ENCODE results near the gene TNK1. TPM values are rescaled to one million over a fixed set of nuclear protein-coding genes. Genes with fewer than 3 reads are reported as not detected.
A peak's percentile ranks its signal among the peaks of the same experiment; 100 is the strongest.
"Not testable (repeated sequence)": the region's sequence is repeated elsewhere in the genome, so short reads cannot be mapped to it uniquely, and the experiment has no call there.

The TNK1 gene
- polyA plus RNA-seq: 1 to 10 TPM; 2.1 to 8.0 (median 5.5) TPM

DNA sequence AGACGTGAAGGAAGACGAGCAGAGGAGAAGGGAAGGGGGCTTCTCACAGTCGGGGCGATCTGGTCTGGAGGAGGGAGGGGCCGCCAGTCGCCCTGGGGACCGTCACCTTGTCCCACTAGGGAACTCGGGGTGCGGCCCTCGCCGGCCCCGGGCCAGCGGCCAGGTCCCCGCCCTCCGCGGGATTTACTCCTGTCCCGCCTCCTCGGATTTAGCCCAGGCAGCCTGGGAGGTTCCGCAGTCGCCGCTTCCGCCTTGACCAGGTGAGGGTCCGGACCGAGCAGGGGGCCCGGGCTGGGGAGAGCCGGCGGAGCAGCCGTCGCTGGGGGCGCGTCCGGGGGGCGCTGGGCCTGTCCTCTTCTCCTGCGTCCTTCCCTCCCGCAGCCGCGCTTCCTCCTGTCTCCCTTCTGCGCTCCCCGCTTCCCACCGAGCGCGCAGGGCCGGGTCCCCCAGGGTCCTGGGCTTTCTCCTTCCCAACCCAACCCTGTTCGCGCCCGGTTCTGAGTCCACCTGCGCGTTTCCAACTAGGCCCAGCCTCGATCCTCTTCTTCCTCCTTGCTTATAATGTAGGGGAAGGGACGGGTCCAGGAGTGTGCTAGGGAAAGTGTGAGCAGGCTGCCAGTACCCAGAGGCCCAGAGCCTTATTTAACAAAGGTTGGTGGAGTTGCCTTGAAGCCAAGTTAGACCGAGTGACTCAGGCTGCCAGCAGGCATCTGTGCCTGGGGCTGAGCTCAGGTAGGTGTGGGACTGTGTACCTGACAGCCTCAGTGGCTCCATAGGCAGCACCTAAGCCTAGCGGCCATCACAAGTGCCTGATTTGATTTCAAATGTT, at the start of gene TNK1:
TSS of gene TNK1 (plus strand) at position 235 of the 829 bp plus-strand sequence. CDS start 1,838 bp downstream, outside the sequence.
- no peak within 1 kb of the TSS for H3K27ac ChIP-seq (ENCODE audit: low read depth, low read length)
- 4 to 5% (median 5%) methylated on average over 31 to 52 of the region's 52 CpGs for WGBS, 3 donors

DNA sequence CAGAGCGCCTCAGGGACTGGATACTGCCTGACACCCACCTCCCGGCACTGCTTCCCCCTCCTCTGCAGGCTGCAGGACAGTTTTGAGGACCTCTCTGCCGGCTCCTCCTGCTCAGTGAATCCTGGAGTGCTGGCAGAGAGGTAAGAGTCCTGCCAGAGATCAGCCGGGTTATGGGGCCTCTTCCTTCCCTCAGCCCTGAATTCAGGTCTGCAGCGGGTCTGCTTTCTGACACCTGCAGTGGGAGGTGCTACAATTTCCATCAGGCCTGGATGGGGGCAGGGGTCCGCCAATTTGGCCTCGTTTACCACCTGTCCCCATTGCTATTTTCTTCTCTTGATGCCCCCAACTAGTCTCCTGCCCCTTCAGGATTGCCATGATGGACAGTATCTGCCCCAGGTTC, 48.8 kb upstream of the TNK1 start:
- no peak overlapping the region for H3K27ac ChIP-seq (ENCODE audit: low read depth, low read length)
- 47 to 54% (median 50%) methylated on average over 7 of the region's 7 CpGs for WGBS, 3 donors

DNA sequence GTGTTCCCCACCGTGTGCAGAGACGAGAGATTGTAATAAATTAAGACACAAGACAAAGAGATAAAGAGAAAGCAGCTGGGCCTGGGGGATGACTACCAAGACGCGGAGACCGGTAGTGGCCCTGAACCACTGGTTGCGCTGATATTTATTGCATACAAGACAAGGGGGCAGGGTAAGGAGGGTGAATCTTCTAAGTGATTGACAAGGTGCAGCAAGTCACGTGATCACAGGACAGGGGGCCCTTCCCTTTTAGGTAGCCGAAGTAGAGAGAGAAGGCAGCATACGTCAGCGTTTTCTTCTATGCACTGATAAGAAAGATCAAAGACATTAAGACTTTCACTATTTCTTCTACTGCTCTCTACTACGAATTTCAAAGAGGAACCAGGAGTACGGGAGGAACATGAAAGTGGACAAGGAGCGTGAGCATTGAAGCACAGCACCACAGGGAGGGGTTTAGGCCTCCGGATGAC, 48.3 kb upstream of the TNK1 start:
- 35 to 56% (median 40%) methylated on average over 14 of the region's 14 CpGs for WGBS, 3 donors
- H3K27ac ChIP-seq (ENCODE audit: low read depth, low read length): not testable (repeated sequence)

DNA sequence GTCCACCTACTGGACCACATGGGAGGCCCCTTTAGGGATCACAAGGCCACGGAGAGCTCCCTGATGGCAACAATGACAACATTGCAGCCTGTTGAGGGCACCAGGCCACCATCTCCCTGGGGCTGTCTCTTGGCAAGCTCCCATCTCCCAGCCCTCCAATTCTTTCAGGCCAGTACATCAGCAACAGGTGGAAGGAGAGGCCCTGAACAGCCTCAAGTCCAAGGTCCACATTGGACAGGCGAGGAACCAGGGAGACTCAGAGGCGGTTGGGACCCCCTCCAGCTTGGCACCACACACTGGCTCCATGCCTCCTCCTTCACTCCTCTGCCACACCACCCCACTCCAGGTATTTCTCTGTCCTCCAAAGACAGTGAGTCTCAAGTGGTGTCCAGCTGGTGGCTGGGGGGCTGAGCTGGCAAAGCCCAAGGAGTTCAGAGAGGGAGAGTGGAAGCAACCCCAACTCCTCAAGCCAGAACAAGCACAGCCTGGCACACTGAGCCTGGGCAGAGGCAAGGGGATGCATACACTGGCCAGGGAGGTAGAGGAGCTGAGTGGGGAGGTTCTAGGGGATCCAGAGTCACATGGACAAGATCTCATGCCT, 45.9 kb upstream of the TNK1 start:
- no peak overlapping the region for H3K27ac ChIP-seq (ENCODE audit: low read depth, low read length)
- 60 to 93% (median 83%) methylated on average over 3 of the region's 3 CpGs for WGBS, 3 donors

DNA sequence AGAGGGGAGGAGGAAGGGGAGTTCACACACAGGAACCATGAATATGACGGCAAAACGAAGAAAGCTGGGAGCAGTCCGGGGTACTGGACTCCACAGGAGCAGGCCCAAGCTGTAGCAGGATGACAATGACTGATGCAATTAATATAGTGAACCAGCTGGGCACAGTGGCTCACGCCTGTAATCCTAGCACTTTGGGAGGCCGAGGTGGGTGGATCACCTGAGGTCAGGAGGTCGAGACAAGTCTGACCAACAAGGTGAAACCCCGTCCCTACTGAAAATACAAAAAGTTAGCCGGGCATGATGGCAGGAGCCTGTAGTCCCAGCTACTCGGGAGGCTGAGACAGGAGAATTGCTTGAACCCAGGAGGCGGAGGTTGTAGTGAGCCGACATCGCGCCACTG, 45.1 kb upstream of the TNK1 start:
- 79 to 86% (median 80%) methylated on average over 13 of the region's 13 CpGs for WGBS, 3 donors
- H3K27ac ChIP-seq (ENCODE audit: low read depth, low read length): not testable (repeated sequence)

DNA sequence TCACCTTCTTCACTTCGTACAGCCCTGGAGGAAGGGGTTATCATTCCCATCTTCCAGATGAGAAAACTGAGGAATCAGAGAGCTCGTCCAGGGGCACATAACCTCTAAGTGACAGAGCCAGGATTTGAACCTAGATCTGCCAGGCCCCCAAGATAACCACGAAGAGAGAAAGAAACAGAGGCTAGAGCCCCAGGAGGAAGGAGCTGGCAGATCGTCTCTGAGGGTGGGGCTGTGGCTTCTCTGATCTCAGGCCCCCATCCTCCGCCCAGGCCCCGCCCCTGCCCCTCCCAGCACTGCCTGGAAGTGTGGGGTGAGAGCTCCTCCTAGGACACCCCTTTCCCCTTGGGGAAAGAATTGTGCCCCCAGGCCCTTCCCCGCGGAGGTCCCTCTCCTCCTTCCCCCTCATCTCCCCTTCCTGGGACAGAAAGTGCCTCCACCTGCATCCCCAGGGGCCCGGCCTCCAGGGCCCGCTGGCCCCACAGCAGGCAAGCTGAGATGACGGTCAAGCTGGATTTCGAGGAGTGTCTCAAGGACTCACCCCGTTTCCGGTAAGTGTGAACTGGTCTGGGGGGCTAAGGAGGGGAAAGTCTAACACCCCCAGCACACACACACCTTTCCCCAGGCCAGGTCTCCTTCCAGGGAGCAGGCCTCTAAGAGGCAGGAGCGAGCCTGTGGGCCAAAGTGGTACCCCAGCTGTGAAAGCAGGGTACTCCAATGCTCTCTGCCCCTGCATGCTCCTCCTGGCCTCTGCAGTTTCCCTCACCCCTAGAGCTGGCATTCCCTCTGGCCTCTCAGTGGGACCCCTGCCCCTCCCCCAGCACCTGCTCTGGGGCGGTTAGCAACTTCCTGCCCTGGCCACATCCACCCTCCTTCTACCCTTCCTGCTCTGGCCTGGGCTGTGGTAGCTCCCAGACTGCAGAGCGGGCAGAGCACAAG, 44.4 kb upstream of the TNK1 start, which contains the start of gene ACAP1:
TSS of gene ACAP1 (plus strand) at position 290 of the 936 bp plus-strand sequence. CDS start at position 496, 206 bp downstream.
- 28 to 42% (median 33%) methylated on average over 16 to 17 of the region's 17 CpGs for WGBS, 3 donors
- no peak within 1 kb of the TSS for H3K27ac ChIP-seq (ENCODE audit: low read depth, low read length)

DNA sequence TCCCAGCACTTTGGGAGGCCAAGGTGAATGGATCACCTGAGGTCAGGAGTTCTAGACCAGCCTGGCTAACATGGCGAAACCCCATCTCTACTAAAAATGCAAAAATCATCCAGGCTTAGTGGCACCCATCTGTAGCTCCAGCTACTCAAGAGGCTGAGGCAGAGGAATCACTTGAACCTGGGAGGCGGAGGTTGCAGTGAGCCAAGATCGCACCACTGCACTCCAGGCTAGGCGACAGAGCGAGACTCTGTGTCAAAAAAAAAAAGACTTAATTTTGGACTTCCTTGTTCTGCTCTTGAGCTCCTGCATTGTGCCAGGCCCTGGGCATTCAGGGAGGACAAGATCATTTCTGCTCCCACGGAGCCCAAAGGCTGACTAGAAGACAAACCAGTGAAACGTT, 43.3 kb upstream of the TNK1 start:
- not testable (repeated sequence) for H3K27ac ChIP-seq (ENCODE audit: low read depth, low read length)
- WGBS, 3 donors: 47 to 63% (median 57%) methylated on average over 7 of the region's 7 CpGs

DNA sequence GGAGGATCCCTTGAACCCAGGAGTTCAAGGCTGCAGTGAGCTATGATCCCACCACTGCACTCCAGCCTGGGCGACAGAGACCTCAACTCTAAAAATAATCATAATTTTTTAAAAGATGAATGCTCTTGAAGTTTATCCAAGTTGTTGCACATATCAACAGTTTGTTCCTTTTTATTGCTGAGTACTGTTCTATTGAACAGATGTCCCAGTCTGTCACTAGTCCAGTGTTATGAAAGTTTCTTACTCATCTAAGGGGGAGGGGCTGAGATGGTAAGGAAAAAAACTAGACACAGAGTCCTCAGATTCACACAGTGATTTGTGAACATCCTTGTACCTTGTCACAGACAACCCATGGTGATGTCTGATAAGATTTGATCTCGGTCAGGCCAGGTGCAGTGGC, 40.7 kb upstream of the TNK1 start:
- WGBS, 3 donors: 64 to 78% (median 78%) methylated on average over 2 of the region's 2 CpGs
- H3K27ac ChIP-seq (ENCODE audit: low read depth, low read length): no peak overlapping the region

DNA sequence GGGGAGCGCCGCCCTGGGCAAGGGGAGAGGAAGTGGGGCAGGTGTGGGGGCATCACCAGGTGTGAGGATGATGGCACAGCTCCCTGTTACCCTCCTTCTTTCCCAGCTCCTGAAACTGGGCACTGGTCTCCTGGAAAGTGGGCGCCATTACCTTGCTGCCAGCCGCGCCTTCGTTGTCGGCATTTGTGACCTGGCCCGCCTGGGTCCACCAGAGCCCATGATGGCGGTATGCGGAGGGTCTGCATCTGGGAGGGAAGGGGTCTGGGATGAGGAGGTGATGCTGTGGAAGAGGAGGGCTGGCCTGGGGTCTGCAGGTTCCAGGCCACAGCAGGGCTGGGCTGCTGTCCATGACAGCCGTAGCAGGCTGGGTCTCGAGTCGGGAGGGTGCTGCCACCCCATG, 39.0 kb upstream of the TNK1 start:
- no peak overlapping the region for H3K27ac ChIP-seq (ENCODE audit: low read depth, low read length)
- WGBS, 3 donors: 87 to 94% (median 89%) methylated on average over 13 of the region's 13 CpGs

DNA sequence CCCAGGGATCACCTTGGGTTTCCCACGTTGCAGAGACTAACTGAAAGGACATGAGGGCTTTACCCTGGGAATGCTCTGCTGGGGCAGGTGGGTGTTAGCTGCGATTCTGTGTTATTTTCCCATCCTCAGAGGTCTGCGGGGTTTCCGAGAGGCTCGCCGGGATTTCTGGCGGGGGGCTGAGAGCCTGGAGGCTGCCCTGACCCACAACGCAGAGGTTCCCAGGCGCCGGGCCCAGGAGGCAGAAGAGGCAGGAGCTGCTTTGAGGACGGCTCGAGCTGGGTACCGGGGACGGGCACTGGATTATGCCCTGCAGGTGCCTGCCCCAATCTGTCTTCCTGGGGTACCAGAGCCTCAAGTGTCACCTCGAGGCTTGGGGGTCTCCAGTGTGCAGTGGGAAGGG, 37.6 kb upstream of the TNK1 start:
- H3K27ac ChIP-seq (ENCODE audit: low read depth, low read length): no peak overlapping the region
- 67 to 76% (median 72%) methylated on average over 15 of the region's 15 CpGs for WGBS, 3 donors

DNA sequence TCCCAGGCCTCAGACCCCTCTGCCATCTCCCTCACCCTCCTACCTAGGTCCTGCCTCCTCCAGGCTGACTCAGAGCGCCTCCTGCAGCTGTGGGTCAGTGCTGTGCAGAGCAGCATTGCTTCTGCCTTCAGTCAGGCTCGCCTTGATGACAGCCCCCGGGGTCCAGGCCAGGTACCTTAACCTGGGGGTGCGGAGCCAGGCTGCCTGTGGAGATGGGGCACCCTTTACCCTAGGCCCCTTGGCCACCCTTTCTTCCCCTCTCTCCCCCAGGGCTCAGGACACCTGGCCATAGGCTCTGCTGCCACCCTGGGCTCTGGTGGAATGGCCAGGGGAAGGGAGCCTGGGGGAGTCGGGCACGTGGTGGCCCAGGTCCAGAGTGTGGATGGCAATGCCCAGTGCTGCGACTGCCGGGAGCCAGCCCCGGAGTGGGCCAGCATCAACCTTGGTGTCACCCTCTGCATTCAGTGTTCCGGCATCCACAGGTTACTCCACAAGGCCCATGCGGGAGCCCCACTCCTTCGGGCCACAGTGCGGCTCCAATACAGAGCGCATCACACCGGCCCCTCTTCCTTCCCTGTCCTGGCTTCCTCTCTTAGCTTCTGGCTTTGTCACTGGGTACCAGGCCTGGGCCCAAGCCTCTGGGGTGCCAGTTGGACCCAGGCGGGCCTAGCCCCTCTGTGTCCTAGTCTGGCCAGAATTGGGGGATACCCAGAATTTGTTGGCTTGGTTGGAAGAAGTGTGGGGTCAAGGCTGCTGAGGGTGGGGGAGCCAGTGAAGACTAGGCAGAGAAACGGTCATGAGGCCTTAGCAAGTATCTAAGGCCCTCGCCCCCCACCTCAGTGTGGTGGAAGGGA, 33.9 kb upstream of the TNK1 start:
- H3K27ac ChIP-seq (ENCODE audit: low read depth, low read length): no peak overlapping the region
- WGBS, 3 donors: 71 to 80% (median 76%) methylated on average over 18 of the region's 18 CpGs

DNA sequence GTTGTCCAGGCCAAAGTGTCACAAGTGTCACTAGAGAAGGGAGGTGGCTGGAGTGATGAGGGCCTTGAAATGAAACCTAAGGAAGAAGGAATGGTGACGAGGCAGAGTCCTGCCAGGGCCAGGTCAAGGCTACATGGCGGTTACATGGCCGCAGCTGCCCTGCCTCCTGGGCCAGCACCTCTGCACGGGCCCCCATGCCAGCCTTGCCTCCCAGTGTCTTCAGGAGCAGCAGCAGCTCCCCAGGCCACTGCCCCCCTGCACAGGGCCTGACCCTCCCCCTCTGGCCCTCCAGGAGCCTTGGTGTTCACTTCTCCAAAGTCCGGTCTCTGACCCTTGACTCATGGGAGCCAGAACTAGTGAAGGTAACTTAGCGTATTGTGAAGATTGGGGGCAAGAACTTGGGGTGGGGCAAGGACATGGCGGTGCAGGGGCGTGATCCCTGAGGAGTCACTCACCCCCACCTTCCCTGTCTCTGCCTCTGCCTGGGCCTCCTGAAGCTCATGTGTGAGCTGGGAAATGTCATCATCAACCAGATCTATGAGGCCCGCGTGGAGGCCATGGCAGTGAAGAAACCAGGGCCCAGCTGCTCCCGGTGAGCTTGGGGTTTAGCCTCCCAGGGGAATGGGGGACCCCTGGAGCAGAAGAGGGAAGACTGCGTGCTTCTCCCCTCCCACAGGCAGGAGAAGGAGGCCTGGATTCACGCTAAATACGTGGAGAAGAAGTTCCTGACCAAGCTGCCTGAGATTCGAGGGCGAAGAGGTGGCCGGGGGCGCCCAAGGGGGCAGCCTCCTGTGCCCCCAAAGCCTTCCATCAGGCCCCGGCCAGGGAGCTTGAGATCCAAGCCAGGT, 33.0 kb upstream of the TNK1 start:
- WGBS, 3 donors: 54 to 69% (median 68%) methylated on average over 18 to 19 of the region's 19 CpGs
- no peak overlapping the region for H3K27ac ChIP-seq (ENCODE audit: low read depth, low read length)

DNA sequence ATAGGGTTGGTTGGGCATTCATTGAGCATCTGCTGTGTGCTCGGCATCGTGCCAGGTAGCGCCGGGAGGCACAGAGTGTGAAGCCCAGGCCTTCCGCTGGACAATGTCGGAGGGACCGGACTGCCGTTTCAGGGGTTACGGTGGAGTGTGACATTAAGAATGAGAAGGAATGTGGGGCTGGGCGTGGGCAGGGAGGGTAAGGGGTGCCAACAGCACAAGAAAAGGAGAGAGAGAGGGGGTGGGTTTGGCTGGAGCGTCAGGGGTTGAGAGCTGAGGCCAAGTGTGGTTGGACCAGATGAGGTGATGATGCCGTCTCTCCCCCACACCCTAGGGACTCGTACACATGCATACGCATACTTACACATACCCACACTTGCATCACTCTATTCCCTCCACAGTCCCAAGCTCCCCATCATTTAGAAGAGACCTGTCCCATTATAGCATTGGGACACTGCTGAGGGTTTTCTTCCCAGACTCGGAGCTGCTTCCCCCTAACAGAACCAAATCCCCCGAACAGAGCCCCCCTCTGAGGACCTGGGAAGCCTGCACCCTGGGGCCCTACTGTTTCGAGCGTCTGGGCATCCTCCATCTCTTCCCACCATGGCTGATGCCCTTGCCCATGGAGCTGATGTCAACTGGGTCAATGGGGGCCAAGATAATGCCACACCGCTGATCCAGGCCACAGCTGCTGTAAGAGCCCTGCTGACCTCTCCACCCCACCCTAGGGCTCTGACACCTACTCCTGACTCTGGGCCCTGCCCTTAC, 32.2 kb upstream of the TNK1 start:
- no peak overlapping the region for H3K27ac ChIP-seq (ENCODE audit: low read depth, low read length)
- 65 to 72% (median 69%) methylated on average over 18 to 19 of the region's 19 CpGs for WGBS, 3 donors

DNA sequence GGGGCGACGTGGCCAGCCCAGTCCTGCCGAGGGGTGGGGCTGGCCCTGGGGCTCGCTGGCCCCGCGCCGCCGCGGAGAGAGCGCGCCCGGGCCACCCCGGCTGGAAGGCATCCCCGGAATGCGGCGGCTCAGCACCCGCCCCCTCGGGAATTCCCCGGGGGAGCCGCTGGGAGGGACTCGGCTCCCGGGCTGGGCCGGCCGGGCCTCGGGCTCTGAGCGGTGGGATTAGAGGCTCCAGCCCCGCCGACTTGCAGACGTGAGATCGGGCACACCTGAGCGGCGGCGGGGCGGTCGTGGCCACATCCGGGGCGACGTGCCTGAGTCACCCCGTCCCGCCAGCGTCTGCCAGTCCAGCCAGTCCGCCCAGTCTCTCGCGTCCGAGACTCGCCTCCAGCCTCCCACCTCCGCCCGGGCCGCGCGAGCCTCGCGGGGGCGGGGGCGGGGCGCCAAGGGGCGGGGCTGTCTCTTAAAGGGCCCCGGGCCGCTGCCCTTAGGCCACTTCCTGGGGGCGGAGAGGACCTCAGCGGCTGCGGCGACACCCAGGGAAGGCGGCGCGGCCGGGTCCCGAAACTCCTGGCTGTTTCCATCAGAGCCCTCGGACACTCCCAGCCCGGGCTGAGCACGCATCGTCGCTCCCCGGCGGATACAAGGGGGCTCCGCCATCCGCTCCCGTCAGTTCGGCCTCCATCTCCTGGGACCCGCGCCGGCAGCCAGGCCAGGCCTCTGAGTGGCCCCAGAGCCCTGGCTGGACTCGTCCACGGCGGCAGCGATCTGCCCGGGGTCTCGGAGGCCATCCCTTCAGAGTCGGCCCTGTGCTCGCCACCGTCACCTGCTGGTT, 29.0 kb upstream of the TNK1 start, which contains the start of gene KCTD11:
TSS of gene KCTD11 (plus strand) at position 498 of the 838 bp plus-strand sequence.
- WGBS, 3 donors: 1 to 2% (median 1%) methylated on average over 69 to 91 of the region's 91 CpGs
- peak within 1 kb of the TSS; percentile 95 for H3K27ac ChIP-seq (ENCODE audit: low read depth, low read length)

DNA sequence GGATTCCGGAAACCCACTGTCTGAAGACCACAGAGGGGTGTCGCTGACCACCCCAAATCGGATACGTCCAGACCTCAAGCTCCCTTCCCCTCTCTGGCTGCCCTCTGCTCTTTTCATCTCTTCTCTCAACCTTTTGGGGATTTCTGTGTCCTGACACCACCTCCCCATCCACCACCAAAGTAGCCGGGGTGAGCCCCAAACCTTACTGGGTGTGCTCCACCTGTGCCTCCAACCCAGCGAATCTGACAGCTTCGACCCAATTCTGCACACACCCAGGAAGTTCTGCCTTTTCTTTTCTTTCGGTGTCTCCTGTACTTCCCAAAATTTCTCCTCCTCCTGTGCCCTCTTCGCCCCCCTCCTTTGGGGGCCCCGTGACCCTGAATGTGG, 28.4 kb upstream of the TNK1 start:
- WGBS, 3 donors: 20 to 27% (median 24%) methylated on average over 9 to 10 of the region's 10 CpGs
- H3K27ac ChIP-seq (ENCODE audit: low read depth, low read length): no peak overlapping the region
